ENCODE measurements around the gene PSG7.
"Not testable (repeated sequence)": the region's sequence is repeated elsewhere in the genome, so short reads cannot be mapped to it uniquely, and the experiment has no call there.

PSG7 gene

DNA sequence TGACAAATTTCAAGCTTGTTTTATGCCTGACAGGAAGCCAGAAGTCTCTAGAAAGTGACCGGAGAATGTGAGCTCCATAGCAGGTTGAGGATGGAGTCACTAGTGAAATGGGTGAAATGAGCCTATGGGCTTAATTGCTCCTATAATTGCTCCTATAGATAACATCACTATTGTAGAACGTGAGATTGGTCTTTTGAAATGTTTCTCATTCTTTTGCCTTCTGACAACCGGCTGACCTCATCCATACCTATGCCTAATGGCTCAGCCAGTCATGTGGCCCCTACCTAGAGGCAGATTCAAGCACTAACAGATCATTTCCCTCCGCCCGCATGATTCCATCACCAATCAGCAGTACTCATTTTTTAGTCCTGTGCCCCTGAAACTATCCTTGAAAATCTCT is 23.5 kb downstream of the PSG7 start:
- not testable (repeated sequence) for DNase-seq

DNA sequence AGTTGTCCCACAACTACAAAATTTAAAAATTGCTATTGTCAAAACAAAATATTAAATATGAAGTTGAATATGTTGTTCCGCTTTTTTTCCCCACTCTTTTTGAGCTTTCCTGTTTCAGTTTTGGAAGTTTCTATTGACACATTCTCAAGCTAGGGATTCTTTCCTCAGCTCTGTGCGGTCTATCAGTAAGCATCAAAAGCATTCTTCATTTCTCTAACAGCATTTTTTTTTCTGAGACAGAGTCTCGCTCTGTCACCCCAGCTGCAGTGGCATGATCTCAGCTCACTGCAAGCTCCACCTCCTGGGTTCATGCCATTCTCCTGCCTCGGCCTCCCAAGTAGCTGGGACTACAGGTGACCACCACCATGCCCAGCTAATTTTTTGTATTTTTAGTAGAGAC is 24.1 kb downstream of the PSG7 start:
- DNase-seq: not testable (repeated sequence)

DNA sequence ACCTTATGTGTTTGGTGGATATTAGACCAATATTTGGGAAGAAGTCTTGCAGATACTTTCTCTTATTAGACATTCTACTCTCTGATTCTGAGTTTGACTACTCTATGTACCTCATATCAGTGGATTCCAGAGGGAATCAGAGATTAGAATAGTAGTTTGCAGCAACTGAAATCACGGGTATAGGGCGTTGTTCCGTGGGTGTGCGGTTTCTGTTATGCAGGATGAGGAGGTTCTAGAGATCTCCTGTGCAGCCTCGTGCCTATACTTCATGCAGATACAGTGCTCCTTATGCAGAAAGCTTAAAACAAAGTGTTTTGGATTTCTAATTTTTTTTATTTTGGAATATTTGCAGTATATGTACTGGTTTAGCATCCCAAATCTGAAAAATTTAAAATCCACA is 25.3 kb downstream of the PSG7 start:
- DNase-seq: not testable (repeated sequence)

DNA sequence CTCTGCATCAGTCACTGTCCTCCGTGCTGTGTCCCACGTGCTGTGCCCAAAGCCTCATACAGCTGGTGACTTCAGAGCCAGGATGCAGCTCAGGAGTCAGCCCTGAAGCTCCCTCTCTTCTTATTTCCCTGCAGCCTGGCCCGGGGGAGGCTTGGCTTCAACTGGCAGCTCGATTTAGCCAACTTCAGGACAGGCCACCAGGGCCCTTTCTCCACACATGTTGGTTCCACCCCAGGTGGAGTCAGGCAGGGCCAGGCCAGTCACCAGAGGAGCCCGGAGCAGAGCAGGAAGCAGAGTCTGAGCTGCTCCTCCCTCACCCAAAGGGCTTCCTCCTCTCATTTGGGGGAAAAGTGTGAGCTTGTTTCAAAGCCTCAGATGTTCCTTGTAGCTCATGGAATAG is 30.8 kb downstream of the PSG7 start:
- not testable (repeated sequence) for DNase-seq

DNA sequence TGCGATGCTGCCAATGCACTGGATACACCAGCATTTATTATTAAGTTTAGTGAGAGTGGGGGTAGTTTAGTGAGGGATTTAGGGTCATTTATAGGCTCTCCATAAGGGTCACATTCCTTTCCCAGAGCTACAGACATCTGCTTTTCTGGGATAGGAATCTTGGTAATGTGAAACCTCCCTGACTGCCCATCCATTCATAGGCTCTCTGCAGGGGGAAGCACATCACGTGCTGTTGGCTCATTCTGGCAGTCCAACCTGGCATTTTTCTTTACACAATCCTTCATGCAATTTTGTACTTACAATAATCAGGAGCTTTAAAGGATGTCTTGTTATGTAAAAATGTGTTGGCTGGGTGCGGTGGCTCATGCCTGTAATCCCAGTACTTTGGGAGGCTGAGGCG is 36.4 kb downstream of the PSG7 start:
- not testable (repeated sequence) for DNase-seq

DNA sequence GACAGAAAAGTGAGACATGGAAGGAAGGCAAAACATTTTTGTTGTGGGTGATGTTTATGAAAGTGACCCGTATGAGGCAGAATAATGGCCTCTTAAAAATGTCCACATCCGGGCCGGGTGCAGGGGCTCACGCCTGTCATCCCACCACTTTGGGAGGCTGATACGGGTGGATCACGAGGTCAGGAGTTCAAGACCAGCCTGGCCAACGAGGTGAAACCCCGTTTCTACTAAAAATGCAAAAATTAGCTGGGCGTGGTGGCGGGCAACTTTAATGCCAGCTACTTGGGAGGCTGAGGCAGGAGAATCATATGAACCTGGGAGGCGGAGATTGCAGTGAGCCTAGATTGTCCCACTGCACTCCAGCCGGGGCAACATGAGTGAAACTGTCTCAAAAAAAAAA is 37.3 kb downstream of the PSG7 start:
- DNase-seq: not testable (repeated sequence)

DNA sequence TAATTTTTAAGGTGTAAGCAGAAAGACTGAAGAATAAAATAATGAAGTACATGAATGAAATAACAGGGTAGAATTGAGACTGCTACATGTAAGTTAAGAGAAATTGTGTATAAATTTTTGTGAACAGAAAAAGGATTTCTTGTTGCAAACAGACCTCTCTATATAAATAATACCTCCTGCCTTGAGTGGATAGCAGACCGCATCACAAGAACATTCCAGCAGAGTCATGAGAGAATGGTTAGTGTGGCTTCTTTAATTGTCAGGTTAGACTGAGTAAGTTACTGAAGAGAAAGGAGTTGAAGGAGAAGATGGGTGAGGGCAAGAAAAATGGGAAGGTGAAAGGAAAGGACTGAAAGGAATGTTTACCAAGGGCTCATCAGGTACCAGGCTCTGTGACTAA is 37.9 kb downstream of the PSG7 start:
- DNase-seq: not testable (repeated sequence)

DNA sequence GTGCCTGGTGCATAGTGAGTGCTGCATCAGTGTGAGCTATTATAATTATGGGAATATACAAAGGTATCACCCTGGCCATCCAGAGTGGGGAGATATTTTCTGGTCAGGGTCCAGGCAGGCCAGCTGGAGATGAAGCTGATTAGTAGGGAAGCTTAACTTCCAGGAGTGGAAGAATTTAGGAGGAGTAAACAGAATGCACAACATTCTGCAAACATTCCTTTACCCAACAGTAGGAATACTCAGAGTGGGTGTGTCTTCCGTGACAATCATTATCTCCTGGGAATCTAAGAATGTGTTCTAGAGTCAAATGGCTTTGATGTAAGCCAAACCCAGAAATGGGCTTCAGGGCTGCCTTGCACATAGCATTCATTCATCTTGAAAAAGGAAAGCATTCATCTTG is 38.4 kb downstream of the PSG7 start:
- not testable (repeated sequence) for DNase-seq

DNA sequence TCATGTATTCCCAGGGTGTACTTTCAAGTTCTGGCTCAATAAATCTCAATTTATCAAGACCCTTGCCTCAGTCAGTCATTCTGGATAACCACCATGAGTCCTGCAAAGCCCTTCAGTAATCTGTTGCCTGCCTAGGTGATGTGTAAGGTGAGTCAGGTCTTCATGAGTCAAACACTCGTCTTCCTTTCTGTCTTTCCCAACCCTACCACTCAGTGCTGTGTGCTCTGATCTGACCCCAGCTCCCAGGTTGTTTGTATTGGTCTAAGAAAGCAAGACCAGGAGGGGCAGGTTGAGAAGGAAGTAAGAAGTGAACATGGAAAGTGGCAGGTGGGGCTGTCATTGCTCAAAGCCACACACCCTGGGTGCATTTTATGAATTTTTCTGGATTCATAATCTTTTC is 39.3 kb downstream of the PSG7 start:
- not testable (repeated sequence) for DNase-seq

DNA sequence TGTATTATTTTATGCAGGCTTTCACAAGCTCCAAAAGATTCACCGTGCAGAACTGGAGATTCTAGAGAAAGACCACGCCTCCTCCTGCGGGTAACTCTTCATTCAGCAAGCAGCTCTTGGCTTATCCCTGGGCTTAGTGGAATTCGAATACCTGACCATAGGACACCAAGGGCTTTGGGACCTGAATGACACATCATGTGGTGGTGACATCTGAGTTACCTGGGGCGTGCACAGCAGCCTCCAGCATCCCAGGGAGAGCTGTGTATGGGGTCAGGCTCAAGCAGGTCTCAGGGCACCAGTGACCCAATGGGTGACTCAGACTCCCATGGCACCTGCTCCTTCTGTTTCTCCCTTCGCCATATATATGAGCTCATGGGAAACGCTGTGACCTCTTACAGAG is 46.6 kb downstream of the PSG7 start:
- not testable (repeated sequence) for DNase-seq

DNA sequence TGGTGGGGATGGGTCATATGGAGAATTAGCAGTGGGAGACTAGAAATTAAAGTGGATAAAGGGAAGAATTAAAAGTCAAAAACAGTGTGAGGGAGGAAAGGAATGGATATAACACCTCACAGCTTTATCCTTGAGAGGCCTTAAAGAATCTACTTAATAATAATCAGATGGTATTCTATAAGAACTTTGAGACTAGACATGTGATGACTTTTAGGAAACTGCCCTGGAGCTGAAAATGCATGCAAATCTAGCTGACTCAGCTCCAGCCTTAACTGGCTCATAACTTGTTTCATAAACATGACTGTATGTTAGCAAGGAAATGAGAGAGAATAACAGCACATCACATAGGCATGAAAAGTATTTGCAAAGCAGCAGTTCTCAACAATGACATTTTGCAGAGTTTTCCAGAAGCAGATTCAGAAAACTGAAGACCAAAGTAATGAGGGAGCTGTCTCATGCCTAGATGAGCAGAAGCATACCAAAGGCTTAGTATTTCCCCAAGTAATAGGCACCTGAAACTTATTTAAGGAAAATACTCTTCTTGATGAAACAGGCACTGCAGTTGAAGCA is 49.0 kb downstream of the PSG7 start:
- not testable (repeated sequence) for DNase-seq

DNA sequence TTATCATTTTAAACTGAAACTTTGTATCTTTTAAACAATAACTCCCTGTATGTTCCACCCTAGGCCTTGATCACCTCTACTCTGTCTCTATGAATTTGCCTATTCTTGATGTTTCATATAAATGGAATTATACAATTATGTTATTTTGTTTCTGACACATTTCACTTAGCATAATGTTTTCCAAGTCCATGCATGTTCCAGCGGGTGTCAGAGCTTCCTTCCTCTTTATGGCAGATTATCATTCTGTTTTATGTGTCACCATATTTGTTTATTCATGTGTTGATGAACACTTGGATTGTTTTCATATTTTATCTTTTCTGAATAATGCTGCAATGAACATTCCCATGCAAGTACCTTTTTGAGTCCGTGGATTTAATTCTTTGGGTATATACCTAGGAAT is 54.3 kb downstream of the PSG7 start:
- DNase-seq: not testable (repeated sequence)

DNA sequence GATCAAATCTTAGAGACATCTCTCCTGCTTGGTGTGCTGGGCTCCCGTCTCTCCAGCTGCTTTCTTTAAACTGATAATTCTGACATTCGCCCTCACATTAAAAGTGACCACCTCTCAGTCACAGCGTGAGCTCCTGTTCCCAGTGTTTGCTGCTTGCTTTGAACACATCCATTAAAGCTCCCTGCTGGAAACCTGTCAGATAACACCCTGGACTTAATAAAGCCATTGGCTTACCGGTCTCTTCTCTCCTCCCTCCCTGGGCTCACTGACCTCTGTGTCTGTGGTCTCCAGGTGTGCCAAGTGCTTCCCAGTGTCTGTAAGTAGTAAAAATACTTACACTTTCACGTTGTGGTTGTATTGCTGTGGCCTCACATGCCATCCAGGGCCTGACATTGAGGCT is 55.0 kb downstream of the PSG7 start:
- not testable (repeated sequence) for DNase-seq

DNA sequence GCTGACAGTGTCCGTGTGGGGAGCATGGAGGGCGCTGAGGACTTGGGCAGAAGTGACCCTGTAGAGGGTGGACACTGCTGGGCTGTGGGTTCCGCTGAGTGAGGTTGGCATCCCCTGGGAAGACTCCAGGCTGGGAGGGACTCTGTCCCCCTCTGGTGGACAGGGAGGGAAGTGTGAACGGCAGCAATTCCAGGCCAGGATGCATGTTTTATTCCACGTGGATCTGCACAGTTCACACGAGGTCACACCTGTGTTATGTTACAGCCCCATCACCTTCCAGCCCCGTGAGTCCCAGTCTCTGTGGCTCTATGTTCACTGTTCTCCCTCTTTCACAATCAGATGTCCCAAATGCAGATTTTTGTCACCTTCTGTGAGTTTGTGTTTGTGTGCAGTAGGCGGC is 55.7 kb downstream of the PSG7 start:
- not testable (repeated sequence) for DNase-seq

DNA sequence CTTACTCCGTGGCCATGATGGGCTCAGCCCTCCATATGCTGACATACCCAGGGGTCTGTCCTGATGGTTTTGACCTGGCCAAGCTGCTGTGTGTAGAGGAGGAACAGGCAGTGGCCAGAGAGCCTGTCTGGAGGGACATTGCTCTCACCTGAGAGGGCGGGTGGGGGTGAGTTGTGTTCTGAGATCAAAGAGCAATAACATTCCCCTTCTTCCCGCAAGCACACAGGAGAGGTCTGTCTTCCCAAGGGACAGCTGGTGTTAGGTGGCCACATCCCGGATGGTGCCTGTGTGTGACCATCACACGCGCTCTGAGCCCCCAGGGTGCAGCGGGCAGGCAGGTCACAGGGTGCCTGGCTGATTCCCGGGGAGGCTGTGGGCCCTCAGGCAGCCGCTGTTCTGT is 56.4 kb downstream of the PSG7 start:
- DNase-seq: not testable (repeated sequence)

DNA sequence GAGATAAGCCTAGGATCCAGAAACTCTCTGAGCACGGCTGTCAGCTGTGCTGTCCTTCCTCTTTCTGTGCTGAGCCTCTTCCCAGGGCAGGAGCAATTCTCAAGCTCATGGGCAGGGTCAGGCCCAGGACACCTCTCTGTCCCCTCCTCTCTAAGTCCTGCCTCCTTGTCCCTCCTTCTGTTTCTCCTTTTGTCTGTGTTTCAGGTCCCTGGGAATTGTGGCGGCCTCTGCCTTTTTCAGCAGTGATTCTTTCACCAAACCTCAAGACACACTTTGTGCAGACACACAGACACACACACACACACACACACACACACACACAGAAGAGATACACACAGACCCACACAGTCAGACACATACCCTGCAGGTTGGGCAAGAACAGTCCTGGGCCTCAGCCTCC is 57.4 kb downstream of the PSG7 start, which contains the start of gene PSG1:
Gene PSG1, minus strand, starts transcription at position 101 of the 400 bp plus-strand sequence. CDS start 132 bp downstream, outside the sequence.
- DNase-seq: no peak

DNA sequence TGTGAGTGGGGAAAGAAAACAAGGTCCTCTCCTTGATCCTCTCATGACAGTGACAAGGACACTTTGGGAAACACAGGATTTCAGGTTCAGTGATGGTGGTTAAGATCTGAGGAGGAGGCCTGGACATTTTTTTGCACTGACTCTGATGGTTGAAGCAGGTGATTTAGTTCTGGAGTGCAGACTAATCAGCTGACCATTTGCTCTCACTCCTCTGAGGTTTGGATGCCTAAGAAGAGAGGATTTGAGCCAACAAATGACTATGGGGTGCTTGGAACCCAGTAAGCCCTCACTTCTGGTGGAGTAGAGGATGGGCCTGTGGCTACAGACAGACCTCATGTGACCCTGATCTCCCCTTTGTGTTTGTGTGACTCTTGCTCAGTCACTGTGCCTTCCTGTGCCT is 60.4 kb downstream of the PSG7 start:
- DNase-seq: not testable (repeated sequence)

DNA sequence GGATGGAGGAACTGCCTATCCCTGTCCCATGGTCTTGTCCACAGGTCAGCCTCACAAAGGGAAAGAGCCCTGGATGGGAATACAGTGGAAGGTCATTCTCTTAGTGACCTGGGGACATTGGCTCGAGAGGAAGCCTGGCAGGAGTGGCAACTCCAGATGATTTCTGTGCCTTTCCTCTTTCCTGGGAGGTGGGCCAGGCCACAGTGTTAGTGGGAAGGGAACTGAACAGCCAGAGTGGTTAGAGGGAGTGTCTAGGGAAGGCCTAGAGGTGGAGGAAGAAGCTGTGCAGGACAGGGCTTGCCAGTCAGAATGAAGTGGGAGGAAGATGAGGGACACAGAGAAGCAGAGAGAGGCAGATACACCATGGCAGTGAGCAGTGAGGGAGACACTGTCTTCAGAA is 61.1 kb downstream of the PSG7 start:
- DNase-seq: not testable (repeated sequence)

DNA sequence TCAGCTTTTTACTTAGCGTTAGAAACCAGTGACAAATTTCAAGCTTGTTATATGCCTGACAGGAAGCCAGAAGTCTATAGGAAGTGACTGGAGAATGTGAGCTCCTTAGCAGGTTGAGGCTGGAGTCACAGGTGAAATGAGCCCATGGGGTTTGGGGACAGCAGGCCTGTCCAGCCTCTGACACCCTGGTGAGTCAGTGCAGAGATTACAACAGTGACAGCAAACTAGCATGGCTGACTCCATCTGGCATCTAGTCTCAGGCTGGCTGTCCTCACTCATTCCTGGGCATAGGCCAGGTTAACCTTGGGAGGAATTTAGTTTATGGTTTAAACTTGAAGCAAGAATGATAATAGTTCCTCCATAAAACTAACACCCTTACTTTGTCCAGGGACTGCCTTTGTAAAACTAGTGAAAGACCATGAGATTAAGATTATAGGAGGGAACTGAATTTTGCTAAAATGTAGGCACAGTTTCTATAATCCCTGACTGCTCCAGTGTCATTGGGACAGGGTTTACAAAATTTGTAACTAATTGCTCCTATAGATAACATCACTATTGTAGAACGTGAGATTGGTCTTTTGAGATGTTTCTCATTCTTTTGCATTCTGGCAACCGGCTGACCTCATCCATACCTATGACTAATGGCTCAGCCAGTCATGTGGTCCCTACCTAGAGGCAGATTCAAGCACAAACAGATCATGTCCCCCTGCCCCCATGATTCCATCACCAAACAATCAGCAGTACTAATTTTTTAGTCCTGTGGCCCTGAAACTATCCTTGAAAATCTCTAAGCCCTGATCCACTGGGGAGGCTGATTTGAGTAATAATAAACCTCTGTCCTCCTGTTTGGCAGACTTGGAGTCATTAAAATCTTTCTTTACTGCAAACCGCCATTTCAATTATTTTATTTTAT is 61.9 kb downstream of the PSG7 start:
- not testable (repeated sequence) for DNase-seq

DNA sequence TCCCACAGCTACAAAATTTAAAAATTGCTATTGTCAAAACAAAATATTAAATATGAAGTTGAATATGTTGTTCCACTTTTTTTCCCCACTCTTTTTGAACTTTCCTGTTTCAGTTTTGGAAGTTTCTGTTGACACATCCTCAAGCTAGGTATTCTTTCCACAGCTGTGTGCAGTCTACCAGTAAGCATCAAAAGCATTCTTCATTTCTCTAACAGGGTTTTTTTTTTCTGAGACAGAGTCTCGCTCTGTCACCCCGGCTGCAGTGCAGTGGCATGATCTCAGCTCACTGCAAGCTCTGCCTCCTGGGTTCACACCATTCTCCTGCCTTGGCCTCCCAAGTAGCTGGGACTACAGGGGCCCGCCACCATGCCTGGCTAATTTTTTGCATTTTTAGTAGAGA is 62.9 kb downstream of the PSG7 start:
- DNase-seq: not testable (repeated sequence)

Measured in activated CD4-positive, alpha-beta T cell treated with anti-CD3 and anti-CD28 coated beads for 4 hours (primary cell).